ENCODE measurements around the gene SNAP47.

The SNAP47 gene

DNA sequence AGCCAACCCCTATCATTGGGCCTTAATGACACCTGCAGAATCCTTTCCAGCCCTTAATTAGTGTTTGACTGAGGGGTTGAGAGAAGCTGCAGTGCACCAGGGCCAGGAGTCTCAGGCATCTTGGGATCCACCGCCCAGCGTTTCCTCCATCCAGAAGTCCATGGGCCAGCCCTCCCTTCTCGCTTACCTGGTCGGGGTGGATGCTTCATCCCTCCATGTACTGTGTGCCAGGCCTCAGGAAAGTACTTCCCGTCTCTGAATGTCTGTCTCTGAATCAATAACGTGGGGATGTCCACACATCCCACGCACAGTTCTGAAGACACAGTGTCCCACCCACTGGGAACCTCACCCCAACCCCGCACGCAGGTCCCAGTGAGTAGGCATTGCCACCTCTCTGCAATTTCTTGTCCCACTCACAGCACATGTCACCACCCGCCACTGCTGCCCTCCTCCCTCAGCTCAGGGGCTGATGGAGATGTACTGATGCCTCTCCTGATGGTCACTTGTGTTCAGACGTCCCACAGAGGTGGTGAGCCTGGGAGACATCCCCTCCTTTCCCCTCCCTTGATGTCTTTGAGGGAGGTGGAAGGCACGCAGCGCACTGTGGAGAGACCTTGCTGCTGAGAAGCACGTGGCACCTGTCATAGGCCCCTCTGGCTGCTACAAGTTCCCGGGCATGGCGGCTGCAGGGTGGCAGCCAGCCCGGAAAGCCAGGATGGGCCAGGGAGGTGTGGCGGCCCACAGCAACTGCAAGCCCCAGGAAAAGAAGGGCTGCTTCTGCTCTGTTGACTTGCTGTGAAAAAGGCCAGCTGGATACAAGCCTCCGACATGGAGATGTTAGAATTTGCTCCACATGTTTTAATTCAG lies 50.8 kb downstream of the SNAP47 start:
- H3K4me2 ChIP-seq (ENCODE audit: low read length) = no peak overlapping the region
- TF ChIP-seq, protein P1, sequence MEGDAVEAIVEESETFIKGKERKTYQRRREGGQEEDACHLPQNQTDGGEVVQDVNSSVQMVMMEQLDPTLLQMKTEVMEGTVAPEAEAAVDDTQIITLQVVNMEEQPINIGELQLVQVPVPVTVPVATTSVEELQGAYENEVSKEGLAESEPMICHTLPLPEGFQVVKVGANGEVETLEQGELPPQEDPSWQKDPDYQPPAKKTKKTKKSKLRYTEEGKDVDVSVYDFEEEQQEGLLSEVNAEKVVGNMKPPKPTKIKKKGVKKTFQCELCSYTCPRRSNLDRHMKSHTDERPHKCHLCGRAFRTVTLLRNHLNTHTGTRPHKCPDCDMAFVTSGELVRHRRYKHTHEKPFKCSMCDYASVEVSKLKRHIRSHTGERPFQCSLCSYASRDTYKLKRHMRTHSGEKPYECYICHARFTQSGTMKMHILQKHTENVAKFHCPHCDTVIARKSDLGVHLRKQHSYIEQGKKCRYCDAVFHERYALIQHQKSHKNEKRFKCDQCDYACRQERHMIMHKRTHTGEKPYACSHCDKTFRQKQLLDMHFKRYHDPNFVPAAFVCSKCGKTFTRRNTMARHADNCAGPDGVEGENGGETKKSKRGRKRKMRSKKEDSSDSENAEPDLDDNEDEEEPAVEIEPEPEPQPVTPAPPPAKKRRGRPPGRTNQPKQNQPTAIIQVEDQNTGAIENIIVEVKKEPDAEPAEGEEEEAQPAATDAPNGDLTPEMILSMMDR (IDR thresholded peaks at IDR 0.05; ENCODE audit: low read length) = no peak
- no peak for TF ChIP-seq EZH2 (IDR thresholded peaks at IDR 0.05; ENCODE audit: borderline replicate concordance, low read length)

DNA sequence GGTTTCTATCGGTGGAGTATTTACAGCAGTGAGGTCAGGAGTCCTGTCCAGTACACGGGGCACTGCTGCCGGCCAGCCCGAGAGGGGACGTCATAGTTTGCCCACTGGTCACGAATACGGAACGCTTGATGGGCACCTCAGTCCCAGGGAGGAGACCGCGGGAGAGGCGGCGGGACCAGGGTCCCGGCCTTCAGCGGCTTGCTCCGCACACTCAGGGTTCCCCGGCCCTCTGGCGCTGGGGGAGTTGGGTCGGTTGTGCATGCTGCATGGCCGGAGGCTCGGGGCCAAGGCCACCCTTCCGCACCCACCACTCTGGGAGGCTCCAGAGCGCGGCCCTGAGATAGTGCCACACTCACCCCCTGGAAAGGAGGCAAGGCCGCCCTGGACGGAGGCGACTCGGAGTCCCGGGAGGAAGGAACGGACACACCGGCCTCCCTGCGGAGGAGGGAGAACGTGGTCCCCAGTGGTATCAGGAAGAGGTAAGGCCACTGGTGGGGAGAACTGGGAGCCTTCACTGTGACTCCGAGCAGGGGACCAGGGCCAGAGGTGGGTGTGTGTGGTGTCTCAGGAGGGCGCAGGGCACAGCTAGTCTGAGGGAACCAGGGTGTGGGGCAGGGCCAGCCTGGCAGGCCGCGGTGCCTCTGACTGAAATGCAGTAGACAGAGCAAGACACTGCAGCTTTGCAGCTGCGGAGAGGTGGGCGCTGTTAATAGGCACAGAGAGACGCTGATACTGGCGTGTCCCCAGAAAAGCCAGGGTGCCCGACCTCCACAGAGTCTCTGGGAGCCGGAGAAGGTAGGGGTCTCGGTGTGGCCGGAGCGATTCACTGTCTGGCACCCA lies 51.7 kb downstream of the SNAP47 start:
- Histone ChIP-seq H3K9me3 (ENCODE audit: low read length) (no peaks in the 10 kb centered on the region), H4K20me1 (ENCODE audit: insufficient read depth, low read length) (no peaks in the 10 kb centered on the region), H3K4me1 (ENCODE audit: insufficient read depth, low read length, severe bottlenecking) (peaks cover 17% of the 10 kb centered on the region), H3K36me3 (ENCODE audit: insufficient read depth, low read length) (no peaks in the 10 kb centered on the region), H2AFZ (ENCODE audit: low read length) (no peak overlapping the region), H3K4me3 (ENCODE audit: low read depth, low read length, poor library complexity, severe bottlenecking) (peak overlapping the region; percentile 71), H3K27ac (ENCODE audit: low read depth, low read length, poor library complexity, severe bottlenecking) (no peak overlapping the region), H3K79me2 (ENCODE audit: insufficient read depth, low read length) (no peaks in the 10 kb centered on the region), H3K9me2 (ENCODE audit: low read depth, low read length) (no peaks in the 10 kb centered on the region), H3F3A (ENCODE audit: insufficient read depth, low read length) (0 out of 2 replicates have a peak, but pooled peaks cover 3% of the 10 kb centered on the region), H3K9ac (ENCODE audit: low read length) (peak overlapping the region; percentile 69; the same call in 1 of the 2 replicates), H3K27me3 (ENCODE audit: insufficient read depth, low read length) (0 out of 2 replicates have a peak, but pooled peaks cover 7% of the 10 kb centered on the region), H3K4me2 (ENCODE audit: low read length) (peak overlapping the region; percentile 92; the same call in 1 of the 2 replicates)
- no peak for TF ChIP-seq EZH2 (IDR thresholded peaks at IDR 0.05; ENCODE audit: borderline replicate concordance, low read length)
- TF ChIP-seq, protein P1 (IDR thresholded peaks at IDR 0.05; ENCODE audit: low read length) = no peak

More for the DNA sequence above, 50.8 kb downstream of the SNAP47 start:
- H3K9me3 ChIP-seq (ENCODE audit: low read length) = no peaks in the 10 kb centered on the region
- H3K27me3 ChIP-seq (ENCODE audit: insufficient read depth, low read length) = 0 out of 2 replicates have a peak, but pooled peaks cover 7% of the 10 kb centered on the region
- no peak overlapping the region for H3K4me3 ChIP-seq (ENCODE audit: low read depth, low read length, poor library complexity, severe bottlenecking)
- H4K20me1 ChIP-seq (ENCODE audit: insufficient read depth, low read length) = no peaks in the 10 kb centered on the region
- no peaks in the 10 kb centered on the region for H3K79me2 ChIP-seq (ENCODE audit: insufficient read depth, low read length)
- H3K27ac ChIP-seq (ENCODE audit: low read depth, low read length, poor library complexity, severe bottlenecking) = no peak overlapping the region
- no peak overlapping the region for H2AFZ ChIP-seq (ENCODE audit: low read length)
- H3K4me1 ChIP-seq (ENCODE audit: insufficient read depth, low read length, severe bottlenecking) = peaks cover 17% of the 10 kb centered on the region
- H3K9me2 ChIP-seq (ENCODE audit: low read depth, low read length) = no peaks in the 10 kb centered on the region
- H3F3A ChIP-seq (ENCODE audit: insufficient read depth, low read length) = 0 out of 2 replicates have a peak, but pooled peaks cover 3% of the 10 kb centered on the region
- no peaks in the 10 kb centered on the region for H3K36me3 ChIP-seq (ENCODE audit: insufficient read depth, low read length)
- no peak overlapping the region for H3K9ac ChIP-seq (ENCODE audit: low read length)

DNA sequence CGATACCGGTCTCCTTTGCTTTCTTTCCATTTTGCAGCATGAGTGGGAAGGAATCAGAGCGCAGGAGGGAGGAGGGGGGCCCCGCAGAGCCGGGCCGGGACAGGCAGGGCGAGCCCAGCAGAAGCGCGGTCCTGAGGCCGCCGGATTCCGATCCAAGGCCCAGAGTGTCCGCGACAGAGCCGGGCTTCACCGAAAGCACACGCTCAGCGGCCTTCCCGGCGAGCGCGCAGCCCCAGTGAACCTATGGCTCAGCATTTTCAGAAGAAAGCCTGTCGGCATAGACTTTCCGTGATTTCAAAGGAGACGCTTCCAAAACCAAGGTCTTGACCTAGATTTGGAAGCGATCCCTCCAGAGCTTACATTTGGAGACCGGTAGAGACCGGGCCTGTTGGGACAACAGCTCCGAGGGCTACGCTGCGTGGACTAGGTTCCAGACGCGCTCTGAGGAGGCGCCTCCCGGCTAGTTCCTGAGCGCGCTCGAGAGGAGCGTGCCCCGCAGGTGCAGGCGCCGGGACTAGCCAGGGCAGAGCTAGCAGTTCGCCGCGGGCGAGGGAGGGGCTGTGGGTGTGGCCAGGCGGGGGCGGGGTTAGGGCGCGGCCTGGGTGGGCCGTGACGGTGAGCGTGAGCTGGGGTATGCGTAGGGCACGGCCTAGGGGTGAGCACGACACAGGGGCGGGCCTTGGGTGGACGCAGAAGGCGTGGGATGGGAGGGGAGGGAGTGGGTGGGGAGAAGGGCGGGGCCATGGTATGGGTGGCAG lies 52.5 kb downstream of the SNAP47 start:
- Histone ChIP-seq H2AFZ (ENCODE audit: low read length) (no peak overlapping the region), H3K79me2 (ENCODE audit: insufficient read depth, low read length) (no peaks in the 10 kb centered on the region), H3K36me3 (ENCODE audit: insufficient read depth, low read length) (no peaks in the 10 kb centered on the region), H3K4me3 (ENCODE audit: low read depth, low read length, poor library complexity, severe bottlenecking) (peak overlapping the region; percentile 71), H3K9ac (ENCODE audit: low read length) (peak overlapping the region; percentile 69), H3K27me3 (ENCODE audit: insufficient read depth, low read length) (0 out of 2 replicates have a peak, but pooled peaks cover 7% of the 10 kb centered on the region), H4K20me1 (ENCODE audit: insufficient read depth, low read length) (no peaks in the 10 kb centered on the region), H3K4me1 (ENCODE audit: insufficient read depth, low read length, severe bottlenecking) (peaks cover 17% of the 10 kb centered on the region), H3K27ac (ENCODE audit: low read depth, low read length, poor library complexity, severe bottlenecking) (no peak overlapping the region), H3K9me2 (ENCODE audit: low read depth, low read length) (no peaks in the 10 kb centered on the region), H3F3A (ENCODE audit: insufficient read depth, low read length) (0 out of 2 replicates have a peak, but pooled peaks cover 3% of the 10 kb centered on the region), H3K4me2 (ENCODE audit: low read length) (peak overlapping the region; percentile 92), H3K9me3 (ENCODE audit: low read length) (no peaks in the 10 kb centered on the region)
- TF ChIP-seq EZH2 (IDR thresholded peaks at IDR 0.05; ENCODE audit: borderline replicate concordance, low read length) = no peak
- TF ChIP-seq, protein P1 (IDR thresholded peaks at IDR 0.05; ENCODE audit: low read length) = no peak

Data from OCI-LY1 (cell line).